Suppressor macrophage treated with lipopolysaccharide for 1 hour (primary cell): ENCODE measurements around the gene ZFP91.
"Not testable (repeated sequence)": the region's sequence is repeated elsewhere in the genome, so short reads cannot be mapped to it uniquely, and the experiment has no call there.

Experiments used
- DNase-seq, 3 donors: peaks; one replicate each; pipeline ENCODE4 v3.0.0-alpha.2; 2020 to 2022

Gene ZFP91

DNA sequence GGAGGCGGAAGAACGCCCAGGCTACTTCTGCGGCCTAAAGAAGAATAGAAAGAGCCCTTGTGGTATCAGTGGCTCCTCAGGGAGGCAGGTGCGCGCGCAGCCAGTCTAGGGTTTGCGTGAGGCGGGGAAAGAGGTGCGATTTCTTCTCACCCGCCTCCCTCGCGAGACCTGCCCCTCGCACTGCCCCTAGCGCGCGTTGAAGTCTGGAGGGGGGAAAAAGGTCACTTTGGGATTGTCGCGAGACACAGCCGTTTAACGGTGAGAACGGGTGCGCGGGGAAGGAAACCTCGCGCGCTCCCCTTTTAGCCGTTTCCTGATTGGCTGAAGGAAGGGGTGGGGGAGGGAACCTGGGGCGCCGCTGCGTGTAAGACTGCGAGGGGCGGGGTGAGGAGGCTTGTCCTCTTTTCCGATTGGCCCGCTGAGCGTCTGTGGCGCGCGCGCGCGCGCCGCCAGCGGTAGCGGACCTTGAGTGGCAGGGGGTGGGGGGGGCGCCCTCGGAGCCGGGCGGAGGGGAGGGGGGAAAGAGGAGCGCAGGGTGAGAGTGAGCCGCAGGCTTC lies at the start of gene ZFP91:
Gene ZFP91 (plus strand): TSS at position 429 of the 557 bp plus-strand sequence. CDS start 219 bp downstream, outside the sequence.
- DNase-seq: peak; percentile 98 to 99 (median 99)

DNA sequence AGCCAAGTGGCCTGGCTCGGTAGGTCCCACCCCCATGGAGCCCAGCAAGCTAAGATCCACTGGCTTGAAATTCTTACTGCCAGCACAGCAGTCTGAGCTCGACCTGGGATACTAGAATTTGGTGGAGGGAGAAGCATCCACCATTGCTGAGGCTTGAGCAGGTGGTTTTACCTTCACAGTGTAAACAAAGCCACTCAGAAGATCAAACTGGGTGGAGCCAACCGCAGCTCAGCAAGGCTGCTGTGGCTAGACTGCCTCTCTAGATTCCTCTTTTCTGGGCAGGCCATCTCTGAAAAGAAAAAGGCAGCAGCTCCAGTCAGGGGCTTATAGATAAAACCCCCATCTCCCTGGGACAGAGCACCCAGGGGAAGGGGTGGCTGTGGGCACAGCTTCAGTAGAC lies 48.6 kb upstream of the ZFP91 start:
- no peak for DNase-seq

- DNase-seq: no peak
Measured at GRCh38 chr11:58531865-58532341, 47.0 kb upstream of the ZFP91 start.

GRCh38 chr11:58546841-58547240 lies 32.0 kb upstream of the ZFP91 start:
- no peak for DNase-seq

GRCh38 chr11:58549644-58550043 lies 29.2 kb upstream of the ZFP91 start:
- DNase-seq: no peak

DNA sequence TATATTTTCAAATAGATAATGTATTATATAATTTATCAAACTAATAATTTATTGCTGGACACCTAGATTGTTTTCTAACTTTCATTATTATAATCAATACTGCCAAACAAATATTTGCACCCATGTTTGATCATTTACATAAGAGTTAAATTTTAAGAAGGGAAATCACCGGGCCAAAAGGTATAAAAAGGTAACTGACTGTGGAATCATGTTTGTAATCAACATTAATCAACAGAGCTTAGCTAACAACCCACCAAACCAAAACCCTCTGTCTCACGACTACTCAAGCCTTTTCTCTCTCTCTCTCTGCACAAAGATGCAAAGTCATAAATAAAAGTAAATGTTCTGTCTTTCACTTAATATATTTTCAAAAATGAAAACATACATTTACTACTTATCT lies 18.0 kb upstream of the ZFP91 start:
- no peak for DNase-seq

DNA sequence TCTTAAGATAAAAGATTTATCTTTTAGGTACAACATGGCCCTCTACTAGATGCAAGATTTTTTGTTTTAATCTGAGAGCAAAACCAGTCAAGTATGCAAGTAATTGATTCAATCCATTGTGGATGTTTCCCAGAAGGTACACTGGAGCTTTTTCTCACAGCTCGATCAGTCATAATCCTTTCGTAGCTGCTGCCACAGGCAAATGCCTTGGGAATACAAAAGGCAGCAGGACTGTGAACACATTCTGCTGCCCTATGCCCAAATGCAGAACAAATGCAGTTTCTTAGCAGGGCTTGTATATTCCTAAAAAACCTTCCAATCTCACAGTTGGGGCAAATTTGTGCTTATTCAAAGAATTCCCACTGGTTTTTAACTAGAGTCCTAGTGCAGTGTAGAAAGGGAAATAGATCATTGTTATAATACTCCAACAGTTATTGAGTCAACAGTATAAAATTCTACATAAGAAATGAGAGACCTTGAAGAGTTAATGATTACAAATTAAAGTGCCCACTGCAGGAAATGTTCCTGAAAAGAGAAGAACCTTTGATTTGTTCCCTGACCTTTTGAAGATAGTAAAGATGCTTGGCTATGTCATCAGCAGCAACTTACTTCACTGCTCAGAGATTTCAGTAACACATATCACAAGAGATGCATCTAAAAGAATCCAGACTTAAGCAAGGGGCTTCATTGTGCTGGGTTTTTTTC lies 17.3 kb upstream of the ZFP91 start:
- no peak for DNase-seq

DNA sequence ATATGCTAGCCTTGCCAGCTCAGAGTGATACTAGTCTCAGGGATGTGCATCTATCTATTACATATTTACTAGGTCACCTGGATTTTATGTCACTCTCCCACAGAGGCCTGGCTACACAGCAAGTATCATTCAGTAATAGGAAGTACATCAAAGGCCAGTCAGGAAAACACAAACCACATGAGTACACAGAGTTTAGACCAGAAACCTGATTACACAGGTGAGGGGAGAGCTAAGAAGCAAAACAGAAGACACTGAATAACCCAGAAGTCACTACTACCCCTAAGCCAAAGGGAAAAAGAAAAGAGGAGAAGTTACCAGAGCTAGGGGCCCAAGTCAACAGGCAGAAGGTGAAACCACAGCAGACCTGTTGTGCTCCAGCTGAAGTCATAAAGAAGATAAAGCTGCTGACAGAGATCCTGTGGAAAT lies 16.5 kb upstream of the ZFP91 start:
- no peak for DNase-seq

DNA sequence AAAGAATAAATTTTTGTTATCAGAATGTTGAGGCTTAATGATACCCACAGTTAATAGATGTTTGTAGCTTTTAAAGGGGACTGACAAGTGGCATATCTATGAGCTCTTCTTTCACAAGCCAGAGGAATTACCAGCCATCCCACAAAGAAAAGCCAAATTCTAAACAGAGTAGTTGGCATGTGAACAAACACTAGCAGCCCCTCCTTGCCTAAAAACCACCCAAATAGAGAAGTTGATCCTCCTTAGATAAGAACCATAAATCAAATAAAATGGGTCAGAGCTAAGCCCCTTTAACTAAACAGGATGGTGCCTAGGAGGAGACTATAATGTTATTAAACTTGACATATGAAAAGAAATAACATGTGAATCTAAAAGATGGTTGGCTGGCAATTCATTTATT lies 14.6 kb upstream of the ZFP91 start:
- no peak for DNase-seq

GRCh38 chr11:58567889-58568512 lies 10.9 kb upstream of the ZFP91 start:
- DNase-seq: peak; percentile 79 to 82 (median 79)

- not testable (repeated sequence) for DNase-seq
Measured at GRCh38 chr11:58572906-58573305, 6.0 kb upstream of the ZFP91 start.

DNA sequence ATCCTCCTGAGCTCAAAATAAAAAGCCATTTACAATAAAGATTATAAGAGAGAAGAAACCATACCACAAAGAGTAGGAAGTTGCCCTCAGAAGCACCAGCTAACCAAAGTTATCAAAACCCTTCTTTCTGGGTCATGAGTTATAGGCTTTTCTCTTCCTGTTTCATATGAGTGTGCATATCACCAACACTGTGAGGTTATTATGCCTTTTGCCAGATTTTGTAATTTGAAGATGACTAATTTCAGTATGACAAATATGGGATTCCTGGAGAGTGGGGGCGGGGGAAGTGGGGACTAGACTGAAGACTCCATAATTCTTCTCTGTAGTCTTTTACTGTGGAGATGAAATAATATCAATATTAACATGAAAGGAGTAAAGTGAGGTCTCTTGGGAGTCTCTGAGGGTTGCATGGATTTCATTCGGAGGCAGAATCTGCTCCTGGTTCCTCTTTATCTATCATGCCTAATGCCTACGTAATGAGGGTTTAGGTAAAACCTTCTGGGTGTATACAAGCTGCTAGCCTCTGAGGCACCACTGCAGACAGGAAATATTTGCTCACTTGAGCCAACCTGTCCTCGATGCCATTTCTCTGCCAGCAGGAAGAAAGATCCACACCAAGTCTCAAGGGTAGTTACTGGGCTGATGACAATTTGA lies 5.3 kb upstream of the ZFP91 start:
- DNase-seq: peak; percentile 92 to 98 (median 96)

GRCh38 chr11:58574881-58575280 lies 4.0 kb upstream of the ZFP91 start:
- peak; percentile 15 to 49 (median 44) for DNase-seq

GRCh38 chr11:58575377-58576020 lies 3.4 kb upstream of the ZFP91 start, which contains the start of gene LPXN:
TSS of gene LPXN (minus strand) at chr11:58575856. CDS start at chr11:58575772, 84 bp downstream.
- DNase-seq: peak; percentile 76 to 87 (median 85)

DNA sequence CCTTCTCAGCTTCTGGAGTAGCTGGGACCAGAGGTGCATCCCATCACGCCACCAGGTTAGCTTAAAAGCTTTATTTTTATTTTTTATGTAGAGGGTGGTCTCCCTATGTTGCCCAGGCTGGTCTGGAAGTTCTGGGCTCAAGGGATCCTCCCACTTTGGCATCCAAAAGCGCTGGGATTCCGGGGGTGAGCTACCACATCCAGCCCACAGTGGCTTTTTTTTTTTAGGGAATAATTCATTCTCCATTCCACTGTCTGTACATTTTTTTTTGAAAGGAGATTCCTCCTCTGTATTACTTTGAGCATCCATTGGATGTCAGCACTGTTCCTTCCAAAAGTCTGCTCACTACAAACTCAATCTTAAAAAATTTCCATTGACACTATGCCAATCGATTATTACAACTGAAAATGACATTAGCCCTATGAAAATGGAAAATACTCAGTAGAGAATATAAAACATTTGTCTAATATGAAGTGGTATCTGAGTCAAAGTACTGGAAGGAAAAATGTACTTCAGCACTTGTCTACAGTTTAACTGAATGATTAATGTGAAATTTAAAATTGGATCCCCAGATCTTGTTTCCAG lies 1.9 kb upstream of the ZFP91 start:
- peak; percentile 25 to 62 (median 53) for DNase-seq

- peak; percentile 91 to 98 (median 95) for DNase-seq
Measured at GRCh38 chr11:58577555-58578135, 1.2 kb upstream of the ZFP91 start.

- DNase-seq: peak; percentile 96 to 99 (median 97)
Measured at GRCh38 chr11:58578136-58578634, 678 bp upstream of the ZFP91 start.

GRCh38 chr11:58579192-58580129 lies 598 bp downstream of the ZFP91 start:
- peak; percentile 94 to 96 (median 95) for DNase-seq

GRCh38 chr11:58580311-58580710 lies 1.4 kb downstream of the ZFP91 start:
- DNase-seq: no peak

DNA sequence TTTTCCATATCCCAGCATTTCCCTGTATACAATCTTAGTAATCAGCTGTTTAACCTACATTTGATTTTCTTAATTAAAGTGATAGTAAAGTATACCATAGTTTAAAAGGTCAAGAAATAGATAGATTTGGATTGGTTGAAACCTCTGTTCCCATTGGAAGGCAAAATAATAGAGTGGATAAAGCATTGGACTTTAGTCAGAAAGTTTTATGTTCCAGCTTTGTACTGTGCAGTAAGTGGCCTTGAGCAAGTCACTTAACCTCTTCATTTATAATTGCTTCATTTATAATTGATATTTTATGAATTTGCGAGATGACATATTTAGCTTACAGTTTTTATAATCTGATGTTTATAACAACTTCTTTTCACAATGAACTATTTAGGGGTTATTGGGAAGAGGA lies 3.6 kb downstream of the ZFP91 start:
- no peak for DNase-seq

- DNase-seq: no peak
Measured at GRCh38 chr11:58586998-58587397, 8.1 kb downstream of the ZFP91 start.
